NCI-H1417 treated with DMSO at 0.1 percent for 48 hours (cell line): ENCODE data around the gene ICOSLG.
"Not testable (repeated sequence)": the region's sequence is repeated elsewhere in the genome, so short reads cannot be mapped to it uniquely, and the experiment has no call there.

Experiments
- DNase-seq: peaks from one replicate; lab custom pipeline; 2025; lab: John Stamatoyannopoulos, UW

ICOSLG gene

DNA sequence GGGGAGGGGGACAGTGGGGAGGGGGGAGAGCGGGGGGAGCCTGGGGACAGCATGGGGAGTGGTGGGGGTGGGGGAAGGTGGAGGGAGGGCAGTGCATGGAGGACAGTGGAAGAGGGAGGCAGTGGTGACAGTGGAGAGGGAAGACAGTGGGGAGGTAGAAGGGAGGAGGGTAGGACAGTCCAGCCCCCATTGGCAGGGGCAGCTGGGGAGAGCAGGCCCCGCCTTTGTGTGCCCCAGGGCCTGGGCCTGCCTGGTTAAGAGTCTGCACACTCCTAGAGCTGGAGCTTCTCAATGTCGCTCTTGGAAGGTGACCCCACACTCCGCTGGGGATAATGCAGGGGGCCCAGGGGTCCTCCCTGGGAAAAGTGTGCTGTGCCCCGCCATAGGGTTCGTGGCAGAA lies 15.1 kb downstream of the ICOSLG start:
- DNase-seq = not testable (repeated sequence)

DNA sequence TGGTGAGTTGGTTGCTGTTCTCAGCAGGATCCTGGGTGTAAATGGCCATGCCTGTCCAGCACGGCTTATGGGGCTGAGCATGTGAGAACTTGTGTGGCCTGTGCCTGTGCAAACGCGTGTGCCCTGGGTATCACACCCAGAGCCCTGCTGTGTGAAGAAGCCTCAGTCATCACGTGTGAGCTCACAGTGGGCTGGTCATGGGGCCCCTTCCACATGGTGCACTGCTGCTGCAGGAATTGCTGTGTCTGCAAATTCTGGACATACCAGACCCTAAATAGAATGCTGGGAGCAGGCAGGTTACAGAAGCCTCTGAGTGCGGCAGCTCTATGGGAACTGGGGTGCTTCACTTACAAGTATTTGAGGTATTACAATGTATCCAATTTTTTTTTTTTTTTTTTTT lies 17.4 kb downstream of the ICOSLG start:
- DNase-seq = not testable (repeated sequence)

DNA sequence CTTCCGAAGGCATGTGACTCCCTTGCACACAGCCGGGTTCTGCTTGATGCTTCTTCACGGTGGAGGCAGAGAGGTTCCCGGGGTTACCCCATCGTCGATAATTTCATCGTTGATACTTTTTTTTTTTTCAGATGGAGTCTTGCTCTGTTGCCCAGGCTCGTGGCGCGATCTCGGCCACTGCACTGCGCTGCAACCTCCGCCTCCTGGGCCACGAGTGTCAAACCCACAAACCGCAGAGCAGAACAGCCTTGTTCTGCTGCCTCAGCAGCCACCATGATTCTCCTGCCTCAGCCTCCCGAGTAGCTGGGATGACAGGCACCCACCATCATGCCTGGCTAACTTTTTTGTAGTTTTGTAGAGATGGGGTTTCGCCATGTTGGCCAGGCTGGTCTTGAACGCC lies 20.1 kb downstream of the ICOSLG start:
- not testable (repeated sequence) for DNase-seq

DNA sequence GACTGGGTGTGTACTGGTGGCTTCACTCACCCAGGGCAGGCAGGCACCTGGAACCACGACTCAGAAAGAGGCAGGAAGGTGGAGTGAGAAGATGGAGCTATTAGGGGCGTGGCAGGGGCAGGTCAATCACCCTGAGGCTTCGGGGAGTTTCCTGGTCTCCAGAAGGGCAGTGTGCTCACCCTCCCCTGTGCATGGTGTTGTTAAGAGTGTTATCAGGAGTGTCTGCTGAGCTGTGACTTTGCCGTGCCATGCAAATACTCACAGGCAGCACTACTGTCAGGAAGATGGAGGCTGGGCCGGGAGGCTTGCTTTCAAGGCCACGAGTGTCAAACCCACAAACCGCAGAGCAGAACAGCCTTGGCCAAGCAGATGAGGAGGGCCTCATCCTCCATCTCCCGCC lies 22.3 kb downstream of the ICOSLG start:
- not testable (repeated sequence) for DNase-seq

DNA sequence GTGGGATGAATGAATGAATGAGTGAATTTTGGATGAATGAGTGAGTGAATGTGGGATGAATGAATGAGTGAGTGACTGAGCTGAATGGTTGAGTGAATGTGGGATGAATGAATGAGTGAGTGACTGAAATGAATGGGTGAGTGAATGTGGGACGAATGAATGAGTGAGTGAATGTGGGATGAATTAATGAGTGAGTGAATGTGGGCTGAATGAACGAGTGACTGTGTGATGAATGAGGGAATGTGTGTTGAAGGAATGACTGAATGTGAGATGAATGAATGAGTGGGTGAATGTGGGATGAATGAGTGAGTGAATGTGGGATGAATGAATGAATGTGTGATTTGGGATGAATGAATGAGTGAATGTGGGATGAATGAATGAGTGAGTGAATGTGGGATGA lies 28.8 kb downstream of the ICOSLG start:
- DNase-seq = not testable (repeated sequence)

DNA sequence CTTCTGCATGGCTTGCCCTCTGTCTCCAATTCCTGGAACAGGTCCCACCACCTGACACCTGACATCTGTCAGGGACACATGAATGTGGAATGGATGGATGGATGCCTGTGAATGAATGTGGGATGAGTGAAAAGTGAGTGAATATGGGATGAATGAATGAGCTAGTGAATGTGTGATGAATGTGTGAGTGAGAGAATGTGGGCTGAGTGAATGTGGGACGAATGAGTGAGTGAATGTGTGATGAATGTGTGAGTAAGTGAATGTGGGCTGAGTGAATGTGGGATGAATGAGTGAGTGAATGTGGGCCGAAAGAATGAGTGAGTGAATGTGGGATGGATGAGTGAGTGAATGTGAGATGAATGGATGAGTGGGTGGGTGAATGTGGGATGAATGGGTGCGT lies 29.2 kb downstream of the ICOSLG start:
- DNase-seq = not testable (repeated sequence)

DNA sequence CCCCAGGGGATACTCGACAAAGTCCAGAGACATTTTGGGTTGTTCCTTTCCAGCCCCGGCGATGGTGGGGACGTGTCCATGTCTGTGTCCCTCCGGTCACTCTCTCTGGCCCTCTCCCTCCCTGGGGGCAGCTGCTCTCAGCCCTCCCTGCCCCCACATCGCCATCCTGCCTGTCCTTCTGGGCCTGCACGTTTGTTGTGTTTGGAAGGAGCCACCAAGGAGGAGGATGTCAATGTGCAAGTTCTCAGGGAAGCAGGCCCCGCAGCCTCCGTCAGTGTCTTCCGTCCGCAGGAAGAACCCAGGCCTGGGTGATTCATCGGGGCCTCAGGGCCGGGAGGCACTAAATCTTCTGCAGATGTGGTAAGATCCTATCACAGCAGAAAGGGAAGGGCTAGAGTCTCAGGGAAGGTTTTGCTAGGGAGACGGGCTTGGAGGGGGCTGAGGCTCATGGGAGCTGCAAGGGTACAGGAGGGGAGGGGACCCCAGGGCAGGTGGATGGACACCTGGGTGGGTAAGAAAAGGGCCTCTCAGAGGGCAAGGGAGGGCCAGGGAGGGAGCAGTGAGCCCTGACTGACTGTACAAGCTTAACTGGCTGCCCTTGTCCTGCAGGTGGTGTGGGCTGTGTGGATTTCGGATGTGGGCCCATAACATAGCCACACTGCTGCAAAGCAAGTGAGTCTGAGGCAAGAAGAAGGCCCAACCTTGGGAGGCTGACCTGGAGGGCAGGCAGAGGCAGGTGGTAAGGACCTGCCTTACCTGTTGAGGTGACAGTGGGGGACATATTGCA lies 32.7 kb downstream of the ICOSLG start:
- DNase-seq = not testable (repeated sequence)

DNA sequence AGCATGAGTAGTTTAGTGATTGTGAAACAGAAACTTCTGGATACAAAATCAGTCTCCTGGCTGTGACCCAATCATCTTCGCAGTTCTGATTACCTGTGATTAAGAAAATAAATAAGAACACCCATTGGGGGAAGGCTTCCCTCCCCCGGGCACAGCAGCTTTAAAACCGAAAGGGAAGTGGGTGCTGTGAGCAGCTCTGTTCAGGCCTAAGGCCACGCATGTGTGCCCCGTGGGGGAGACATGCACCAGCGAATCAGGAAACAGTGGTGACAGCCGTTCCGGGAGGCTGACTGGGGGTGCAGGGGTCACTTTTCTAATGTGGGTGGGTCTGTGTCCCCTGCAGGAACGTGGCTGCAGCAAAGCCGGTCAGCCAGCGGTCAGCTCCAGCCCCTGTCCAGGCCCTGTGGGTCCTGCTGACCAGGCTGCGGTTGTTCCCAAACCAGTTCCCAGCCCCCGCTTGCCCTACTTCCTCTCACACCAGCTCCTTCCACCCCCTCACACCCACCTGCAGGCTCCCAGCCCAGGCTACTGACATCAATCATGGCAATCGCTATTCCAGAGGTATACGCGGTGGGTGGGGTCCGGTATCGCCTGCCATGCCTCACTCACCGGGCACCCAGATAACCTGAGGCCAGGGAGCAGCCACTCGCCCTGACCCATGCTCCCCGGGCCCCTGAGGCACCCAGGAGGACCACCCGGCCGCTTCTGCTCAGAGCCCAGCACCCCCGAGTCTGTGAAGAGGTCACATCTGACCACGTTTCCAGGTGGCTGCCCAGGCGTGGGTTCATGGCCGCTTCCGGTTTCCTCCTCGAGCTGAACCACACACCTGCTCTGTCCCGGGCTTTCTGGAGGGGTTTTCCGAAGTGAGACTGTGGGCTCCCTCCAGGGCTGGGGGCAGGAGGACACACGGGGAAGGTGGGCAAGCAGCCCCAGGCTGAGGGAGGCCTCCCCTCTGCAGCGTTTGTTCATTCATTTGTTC lies 33.8 kb downstream of the ICOSLG start:
- not testable (repeated sequence) for DNase-seq

DNA sequence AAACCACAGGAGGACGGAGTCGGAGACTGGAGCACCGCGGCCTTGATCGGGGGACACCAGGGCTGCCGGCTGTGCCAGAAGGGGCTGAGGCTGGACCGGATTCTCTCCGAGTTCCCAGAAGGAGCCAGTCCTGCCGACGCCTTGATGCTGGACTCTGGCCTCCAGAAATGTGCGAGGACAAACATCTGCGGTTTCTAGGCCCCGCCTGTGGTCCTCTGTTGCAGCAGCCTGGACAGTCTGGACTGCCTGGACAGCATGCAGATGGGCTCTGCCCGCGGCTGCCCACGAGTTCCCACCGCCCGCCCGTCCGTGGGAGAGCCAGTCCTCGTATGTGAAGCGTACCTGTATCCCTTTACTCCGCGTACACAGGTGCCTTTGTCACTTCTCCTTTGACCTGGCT lies 34.6 kb downstream of the ICOSLG start:
- not testable (repeated sequence) for DNase-seq

DNA sequence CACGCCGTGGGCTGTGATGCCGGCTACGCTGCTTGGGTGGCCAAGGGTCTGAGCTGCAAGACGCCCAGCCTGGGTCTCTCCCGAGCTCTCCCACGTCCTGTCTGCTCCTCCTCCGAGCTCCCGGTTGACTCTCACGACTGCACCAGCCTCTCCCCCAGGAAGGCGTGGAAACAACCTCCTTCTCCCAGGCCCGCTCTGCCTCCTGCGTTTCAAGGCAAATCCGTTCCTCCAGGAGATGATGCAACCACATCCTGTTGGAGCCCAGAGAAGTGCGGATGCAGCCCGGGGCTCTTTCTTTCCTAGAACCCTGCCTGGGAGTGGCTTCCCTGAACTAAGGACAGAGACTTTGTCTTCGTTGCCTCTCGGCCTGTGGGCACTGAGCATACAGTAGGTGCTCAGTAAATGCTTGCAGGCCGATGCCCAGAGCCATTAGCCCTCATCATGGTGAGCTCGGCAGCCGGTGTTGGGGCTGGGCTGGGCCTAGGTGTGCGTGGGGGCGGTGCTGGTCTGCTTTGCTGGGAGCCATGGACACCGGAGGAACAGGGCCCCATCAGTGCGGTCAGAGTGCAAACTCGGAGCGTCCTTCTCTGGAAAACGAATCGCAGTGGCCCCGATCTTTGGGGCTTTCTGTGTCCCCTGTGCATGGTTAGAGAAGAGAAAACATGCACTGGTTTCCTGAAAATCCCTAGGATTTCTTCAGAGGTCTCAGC lies 38.0 kb downstream of the ICOSLG start:
- DNase-seq = not testable (repeated sequence)

DNA sequence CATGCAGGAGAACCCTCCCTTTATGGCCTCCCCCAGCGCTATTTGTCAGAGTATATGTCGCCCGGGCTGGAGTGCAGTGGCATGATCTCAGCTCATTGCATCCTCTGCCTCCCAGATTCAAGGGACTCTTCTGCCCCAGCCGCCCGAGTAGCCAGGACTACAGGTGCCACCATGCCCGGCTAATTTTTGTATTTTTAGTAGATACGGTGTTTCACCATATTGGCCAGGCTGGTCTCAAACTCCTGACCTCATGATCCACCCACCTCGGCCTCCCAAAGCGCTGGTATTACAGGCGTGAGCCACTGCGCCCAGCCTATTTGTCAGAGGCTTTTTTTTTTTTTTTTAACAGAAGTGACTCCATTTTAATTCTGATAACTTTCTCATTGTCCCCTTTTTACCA lies 40.7 kb downstream of the ICOSLG start:
- not testable (repeated sequence) for DNase-seq

DNA sequence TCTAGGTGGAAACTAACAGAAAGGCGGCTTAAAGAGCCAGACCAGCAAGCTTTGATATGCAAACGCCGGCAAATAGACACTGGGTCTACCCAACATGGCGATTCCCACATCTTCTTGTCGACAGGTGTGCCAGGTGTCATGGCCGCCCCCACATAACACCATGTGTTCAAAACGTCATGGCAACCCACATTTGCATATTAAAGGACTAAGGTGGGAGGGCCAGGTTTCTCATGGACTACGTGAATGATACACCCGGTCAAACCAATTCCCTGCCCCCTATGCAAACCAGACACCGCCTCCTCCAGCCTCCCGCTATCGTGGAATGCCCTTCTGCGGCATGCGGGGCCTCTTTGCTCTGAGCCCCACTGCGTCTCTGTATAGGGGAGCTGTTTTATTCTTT lies 41.3 kb downstream of the ICOSLG start:
- no peak for DNase-seq

DNA sequence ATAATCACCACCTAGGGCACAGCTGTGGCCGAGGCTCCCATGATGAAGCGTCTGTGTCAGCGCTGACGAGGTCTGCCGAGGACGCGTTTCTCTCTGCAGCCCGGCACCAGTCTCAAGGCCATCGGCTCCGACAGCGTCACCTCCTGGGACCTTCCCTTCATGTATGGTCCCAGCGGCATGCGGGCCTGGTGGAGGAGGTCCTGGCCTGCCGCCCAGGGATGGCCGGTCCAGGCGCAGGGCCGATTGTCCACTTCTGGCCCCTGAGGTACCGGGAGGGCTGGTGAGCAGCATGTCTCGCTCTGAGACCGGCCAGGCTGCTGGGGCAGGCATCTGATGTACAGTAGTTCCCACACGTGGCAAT lies 43.6 kb downstream of the ICOSLG start:
- DNase-seq = not testable (repeated sequence)

DNA sequence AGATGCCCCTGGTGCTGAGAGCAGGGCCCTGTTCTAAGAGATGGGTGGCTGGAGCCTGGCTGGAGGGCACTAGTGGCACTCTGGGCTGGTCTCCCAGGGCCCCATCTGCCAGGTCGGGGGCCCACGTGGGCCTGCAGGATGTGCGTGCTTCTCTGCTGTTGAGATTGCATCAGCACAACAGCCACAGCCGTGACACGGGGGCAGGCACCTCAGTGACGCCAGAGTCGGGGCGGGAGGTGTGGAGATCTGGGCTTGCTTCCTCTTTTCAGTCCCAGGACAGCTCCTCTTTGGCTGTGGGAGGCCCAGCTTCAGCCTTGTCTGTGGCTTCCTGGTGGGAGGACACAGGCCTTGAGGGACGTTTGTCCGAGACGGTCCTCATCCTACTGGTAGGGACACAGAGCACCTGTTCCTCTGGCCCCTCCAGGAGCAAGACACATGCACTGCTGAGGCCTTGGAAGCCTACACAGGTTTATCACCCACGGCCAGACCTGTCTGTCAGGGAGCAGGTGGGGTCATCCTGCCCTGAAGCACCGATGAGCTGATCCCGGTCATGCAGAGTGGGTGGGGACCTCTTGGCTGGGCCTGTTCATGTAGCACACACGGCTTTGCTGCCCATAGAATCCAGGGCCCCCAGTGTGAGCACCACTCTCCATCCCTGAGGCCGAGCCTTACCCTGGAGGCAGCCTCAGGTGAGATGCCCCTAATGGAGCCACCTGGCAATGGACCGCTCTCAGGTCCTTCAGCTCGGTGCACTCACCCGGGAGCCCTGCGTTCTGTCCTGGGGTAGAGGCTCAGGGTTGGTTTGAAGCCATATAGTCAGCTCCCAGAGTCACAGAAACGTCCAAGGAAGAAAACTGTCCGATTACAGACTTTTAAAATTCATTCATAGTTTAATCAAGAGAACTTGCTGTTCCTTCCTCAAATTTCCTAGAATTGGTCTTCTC lies 44.3 kb downstream of the ICOSLG start:
- not testable (repeated sequence) for DNase-seq

DNA sequence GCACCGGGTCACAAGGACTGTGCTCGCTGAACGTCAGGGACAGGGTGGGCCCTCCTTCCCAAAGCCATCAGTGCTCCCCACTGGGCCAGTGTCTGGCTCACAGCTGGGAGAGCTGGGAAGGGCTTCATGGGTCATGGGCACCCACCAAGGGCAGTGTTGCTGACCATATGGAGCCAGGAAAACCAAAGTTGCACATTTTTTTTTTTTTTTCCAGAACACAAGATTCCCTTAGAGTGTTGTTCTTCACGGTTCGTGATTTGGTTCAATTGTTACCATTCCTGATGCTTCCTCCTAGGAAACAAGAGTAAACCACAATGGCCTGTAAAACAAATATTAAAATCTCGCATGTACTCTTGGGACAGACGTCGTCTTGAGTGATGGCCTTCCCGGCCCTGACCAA lies 45.9 kb downstream of the ICOSLG start:
- DNase-seq = not testable (repeated sequence)

DNA sequence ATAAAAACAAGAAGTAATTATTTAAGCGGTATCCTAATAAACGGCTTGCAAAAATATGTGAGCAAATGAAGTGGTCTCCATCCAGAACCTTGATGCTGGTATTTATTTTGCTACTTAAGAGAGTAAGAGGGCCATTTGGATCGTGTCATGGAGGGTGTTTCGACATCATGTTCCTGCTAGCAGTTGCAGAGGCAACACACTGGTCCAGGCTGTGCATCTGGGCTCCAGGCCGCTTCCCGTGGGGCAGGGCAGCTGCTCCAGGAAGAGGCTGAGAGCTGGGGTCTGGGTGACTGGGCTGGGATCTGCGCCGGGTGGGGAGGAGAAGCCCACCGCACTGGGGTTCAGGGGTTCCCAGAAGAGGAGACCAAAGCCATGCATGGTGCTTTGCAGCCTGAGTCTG lies 46.3 kb downstream of the ICOSLG start:
- not testable (repeated sequence) for DNase-seq

DNA sequence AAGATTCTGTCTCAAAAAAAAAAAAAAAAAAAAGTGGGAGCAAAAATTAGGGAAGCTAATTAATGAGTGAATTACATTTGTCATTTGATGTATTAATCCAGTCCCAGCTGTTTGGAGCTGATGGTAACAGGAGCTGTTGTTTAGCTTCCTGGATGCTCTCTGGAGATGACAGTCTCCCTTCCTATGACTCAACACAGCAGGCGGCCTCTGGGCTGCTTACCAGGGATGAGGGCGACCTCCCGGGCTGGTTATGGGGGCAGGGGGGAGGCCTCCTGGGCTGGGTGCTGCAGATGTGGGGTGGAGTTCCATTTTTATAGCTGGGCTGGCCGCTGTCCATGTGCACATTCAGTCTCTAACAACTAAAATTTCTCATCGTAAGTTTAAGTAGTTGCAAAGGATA lies 47.6 kb downstream of the ICOSLG start:
- DNase-seq = not testable (repeated sequence)

DNA sequence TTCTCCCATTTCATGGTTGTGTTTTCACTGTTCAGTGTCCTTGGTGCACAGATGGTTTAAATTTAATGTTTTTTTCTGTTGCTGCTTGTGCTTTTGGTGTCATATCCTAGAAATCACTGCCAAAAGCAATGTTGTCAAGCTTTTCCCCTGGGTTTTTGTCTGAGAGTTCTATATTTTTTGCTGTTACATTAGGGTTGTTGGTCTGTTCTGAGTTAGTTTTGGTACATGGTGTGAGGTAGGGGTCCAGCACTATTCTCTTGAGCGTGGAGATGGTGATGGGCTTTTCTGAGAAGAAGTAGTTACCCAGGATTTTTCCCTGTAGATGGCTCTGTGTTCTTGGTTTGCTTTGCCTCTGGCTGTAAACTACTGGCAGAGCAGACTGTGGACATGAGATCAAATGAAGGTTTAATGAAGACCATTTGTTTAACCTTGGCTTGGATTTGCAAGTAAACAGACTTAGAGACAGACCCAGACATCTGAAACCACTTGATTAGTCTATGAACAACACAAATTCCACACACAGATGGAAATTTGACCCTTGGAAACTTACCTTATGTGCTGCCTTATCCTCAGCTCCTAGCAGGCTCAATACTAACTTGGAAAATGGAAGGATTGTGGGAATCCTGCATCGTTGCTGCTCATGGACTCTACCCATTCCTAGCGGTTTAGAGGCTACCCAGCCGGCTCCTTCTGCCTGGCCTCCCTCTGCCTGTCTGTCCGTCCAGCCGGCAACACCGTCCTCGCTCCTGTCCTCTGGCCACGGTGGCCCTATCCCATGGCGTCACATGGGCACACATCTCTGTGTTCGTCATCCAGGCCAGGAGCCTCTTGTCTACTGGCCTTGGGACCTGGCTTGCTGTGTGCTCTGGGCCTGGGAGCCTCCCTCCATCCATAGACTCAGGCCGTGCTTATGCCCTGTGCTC lies 50.1 kb downstream of the ICOSLG start:
- not testable (repeated sequence) for DNase-seq

DNA sequence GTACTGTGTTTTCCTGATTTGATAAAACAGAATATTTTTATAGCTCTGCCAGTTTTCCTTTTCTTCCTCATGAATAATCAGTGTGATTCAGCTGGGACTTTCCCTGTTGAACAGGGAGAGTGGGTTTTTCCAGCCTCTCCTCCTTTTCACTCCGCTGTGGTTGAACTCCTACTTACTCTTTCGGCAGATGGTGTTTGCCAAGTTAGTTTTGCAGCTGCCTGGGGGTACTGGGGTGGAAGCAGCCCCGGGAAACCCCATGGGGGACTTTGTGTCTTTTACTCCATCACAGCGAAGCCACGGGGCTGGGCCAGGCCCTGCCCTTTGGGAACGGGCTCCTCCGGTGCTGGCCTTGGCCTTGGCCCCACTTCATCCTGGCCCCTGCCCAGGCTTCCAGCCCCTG lies 55.9 kb downstream of the ICOSLG start:
- DNase-seq = not testable (repeated sequence)

DNA sequence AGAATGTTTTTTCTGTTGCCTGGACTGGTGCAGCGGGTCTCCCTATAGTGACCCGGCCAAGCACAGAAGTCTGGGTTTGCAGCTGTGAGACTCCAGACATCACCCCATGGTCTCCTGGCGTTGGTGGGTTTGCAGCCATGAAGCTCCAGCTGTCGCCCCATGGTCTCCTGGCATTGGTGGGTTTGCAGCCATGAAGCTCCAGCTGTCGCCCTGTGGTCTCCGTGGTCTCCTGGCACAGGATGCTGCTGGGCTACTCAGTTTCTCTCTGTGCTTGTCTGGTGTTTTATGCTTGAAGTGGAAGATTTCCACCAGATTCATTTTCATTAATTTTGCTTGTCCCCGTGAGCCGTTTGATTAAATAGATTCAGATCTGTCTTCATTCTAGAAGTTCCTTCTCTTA lies 58.5 kb downstream of the ICOSLG start:
- not testable (repeated sequence) for DNase-seq
